Islet precursor cell (in vitro differentiated cells): ENCODE data around the gene PNPLA7.
A peak's percentile ranks its signal among the peaks of the same experiment; 100 is the strongest.
"Not testable (repeated sequence)": the region's sequence is repeated elsewhere in the genome, so short reads cannot be mapped to it uniquely, and the experiment has no call there.

Source experiments
- DNase-seq: peaks from one replicate; pipeline ENCODE4 v3.0.0-alpha.2; 2018

The PNPLA7 gene

GRCh38 chr9:137550231-137550621, at the start of gene PNPLA7:
PNPLA7 (minus strand) TSS chr9:137550402; CDS start chr9:137550197, 205 bp downstream.
- DNase-seq: peak; percentile 90

GRCh38 chr9:137598943-137599342, 48.7 kb upstream of the PNPLA7 start:
- DNase-seq: no peak

- not testable (repeated sequence) for DNase-seq
These were observed 46.4 kb upstream of the PNPLA7 start for GRCh38 chr9:137596577-137596976.

- DNase-seq: no peak
These were observed 43.0 kb upstream of the PNPLA7 start for GRCh38 chr9:137593176-137593575.

- DNase-seq: no peak
These were observed 42.6 kb upstream of the PNPLA7 start for GRCh38 chr9:137592767-137593166.

- peak; percentile 88 for DNase-seq
These were observed 40.5 kb upstream of the PNPLA7 start, which contains the start of gene ZMYND19 for GRCh38 chr9:137590469-137591383. ZMYND19 (minus strand) TSS chr9:137590512; CDS start chr9:137590263, 249 bp downstream.

GRCh38 chr9:137590123-137590468, 39.9 kb upstream of the PNPLA7 start:
- no peak for DNase-seq

GRCh38 chr9:137589441-137590122, 39.4 kb upstream of the PNPLA7 start:
- DNase-seq: no peak

- no peak for DNase-seq
These were observed 38.7 kb upstream of the PNPLA7 start for GRCh38 chr9:137588891-137589290.

- no peak for DNase-seq
These were observed 38.1 kb upstream of the PNPLA7 start for GRCh38 chr9:137588311-137588710.

GRCh38 chr9:137586854-137587253, 36.7 kb upstream of the PNPLA7 start:
- DNase-seq: no peak

GRCh38 chr9:137583957-137584356, 33.8 kb upstream of the PNPLA7 start:
- DNase-seq: no peak

- DNase-seq: no peak
These were observed 33.1 kb upstream of the PNPLA7 start for GRCh38 chr9:137583347-137583746.

GRCh38 chr9:137582286-137582860, 32.2 kb upstream of the PNPLA7 start:
- peak; percentile 63 for DNase-seq

- DNase-seq: no peak
These were observed 31.4 kb upstream of the PNPLA7 start for GRCh38 chr9:137581361-137582285.

- DNase-seq: no peak
These were observed 30.7 kb upstream of the PNPLA7 start for GRCh38 chr9:137580954-137581322.

GRCh38 chr9:137580209-137580953, 30.2 kb upstream of the PNPLA7 start:
- no peak for DNase-seq

- DNase-seq: no peak
These were observed 29.0 kb upstream of the PNPLA7 start for GRCh38 chr9:137579259-137579604.

GRCh38 chr9:137578518-137579258, 28.5 kb upstream of the PNPLA7 start, which contains the start of gene DPH7:
DPH7 (minus strand) TSS chr9:137578925; CDS start chr9:137578777, 148 bp downstream.
- peak; percentile 96 for DNase-seq

GRCh38 chr9:137575716-137576411, 25.7 kb upstream of the PNPLA7 start:
- no peak for DNase-seq

GRCh38 chr9:137575364-137575715, 25.1 kb upstream of the PNPLA7 start:
- DNase-seq: no peak
